ENCODE data around the gene IGFBP3.

The IGFBP3 gene

GRCh38 chr7:45873355-45873754 is 47.7 kb downstream of the IGFBP3 start:
- no peak for DNase-seq (ENCODE audit: low read depth in 2 of 2)

GRCh38 chr7:45873035-45873354 is 48.1 kb downstream of the IGFBP3 start, which contains the start of gene CCDC201:
CCDC201 (minus strand) TSS chr7:45873082; CDS start chr7:45873007, 75 bp downstream.
- DNase-seq (ENCODE audit: low read depth in 2 of 2), result no peak

- no peak for DNase-seq (ENCODE audit: low read depth in 2 of 2)
Measured at GRCh38 chr7:45872116-45873034, 48.7 kb downstream of the IGFBP3 start.

- no peak for DNase-seq (ENCODE audit: low read depth in 2 of 2)
Measured at GRCh38 chr7:45869426-45869825, 51.6 kb downstream of the IGFBP3 start.

GRCh38 chr7:45867471-45867870 is 53.6 kb downstream of the IGFBP3 start:
- no peak for DNase-seq (ENCODE audit: low read depth in 2 of 2)

GRCh38 chr7:45865594-45866410 is 55.3 kb downstream of the IGFBP3 start:
- no peak for DNase-seq (ENCODE audit: low read depth in 2 of 2)

GRCh38 chr7:45863715-45864114 is 57.4 kb downstream of the IGFBP3 start:
- DNase-seq (ENCODE audit: low read depth in 2 of 2), result no peak
